GOT3 (cell line): ENCODE data around the gene BRWD1.

ENCODE experiments used
- DNase-seq: peaks from one replicate; lab custom pipeline; 2025; ENCODE audit warnings: mixed read lengths; lab: John Stamatoyannopoulos, UW

Gene BRWD1

GRCh38 chr21:39327727-39328126, 14.3 kb upstream of the BRWD1 start:
- DNase-seq: no peak

GRCh38 chr21:39326607-39327307, 13.3 kb upstream of the BRWD1 start:
- DNase-seq: no peak

GRCh38 chr21:39325458-39325857, 12.0 kb upstream of the BRWD1 start:
- DNase-seq: no peak

GRCh38 chr21:39321424-39321823, 8.0 kb upstream of the BRWD1 start:
- no peak for DNase-seq

- DNase-seq: no peak
These were observed 6.4 kb upstream of the BRWD1 start for GRCh38 chr21:39319814-39320332.

GRCh38 chr21:39319251-39319756, 5.9 kb upstream of the BRWD1 start:
- DNase-seq: no peak

GRCh38 chr21:39318091-39318959, 4.9 kb upstream of the BRWD1 start:
- DNase-seq: no peak

GRCh38 chr21:39317134-39318090, 4.0 kb upstream of the BRWD1 start:
- no peak for DNase-seq

- DNase-seq: no peak
These were observed 3.3 kb upstream of the BRWD1 start for GRCh38 chr21:39316729-39317128.

GRCh38 chr21:39315603-39316445, 2.4 kb upstream of the BRWD1 start:
- no peak for DNase-seq

- no peak for DNase-seq
These were observed 953 bp upstream of the BRWD1 start for GRCh38 chr21:39314143-39315027.

GRCh38 chr21:39313042-39313570, 326 bp downstream of the BRWD1 start:
- no peak for DNase-seq

- peak; percentile 62 for DNase-seq
These were observed 1.1 kb downstream of the BRWD1 start for GRCh38 chr21:39312112-39313041.

GRCh38 chr21:39311164-39311563, 2.3 kb downstream of the BRWD1 start:
- DNase-seq: no peak

- no peak for DNase-seq
These were observed 6.0 kb downstream of the BRWD1 start for GRCh38 chr21:39307466-39307865.

GRCh38 chr21:39300587-39300986, 12.8 kb downstream of the BRWD1 start:
- DNase-seq: no peak

GRCh38 chr21:39296891-39297290, 16.5 kb downstream of the BRWD1 start:
- no peak for DNase-seq

- DNase-seq: no peak
These were observed 24.4 kb downstream of the BRWD1 start for GRCh38 chr21:39288987-39289386.
